COR-L47 (cell line): Measurements from ENCODE around the gene ANP32E.
"Not testable (repeated sequence)": the region's sequence is repeated elsewhere in the genome, so short reads cannot be mapped to it uniquely, and the experiment has no call there.

Experiments
- DNase-seq: peaks from one replicate; lab custom pipeline; 2025; lab: John Stamatoyannopoulos, UW

Gene ANP32E

GRCh38 chr1:150213170-150214098 is 22.5 kb downstream of the ANP32E start:
- DNase-seq, result peak; percentile 96

GRCh38 chr1:150212070-150212469 is 23.8 kb downstream of the ANP32E start:
- DNase-seq, result no peak

GRCh38 chr1:150210706-150211105 is 25.2 kb downstream of the ANP32E start:
- no peak for DNase-seq

GRCh38 chr1:150210091-150210490 is 25.8 kb downstream of the ANP32E start:
- DNase-seq, result no peak

GRCh38 chr1:150208460-150208859 is 27.5 kb downstream of the ANP32E start:
- DNase-seq, result not testable (repeated sequence)

GRCh38 chr1:150207281-150207971 is 28.5 kb downstream of the ANP32E start:
- DNase-seq, result no peak

- no peak for DNase-seq
Measured at GRCh38 chr1:150196417-150196816, 39.5 kb downstream of the ANP32E start.

- DNase-seq, result no peak
Measured at GRCh38 chr1:150194381-150195031, 41.4 kb downstream of the ANP32E start.

- no peak for DNase-seq
Measured at GRCh38 chr1:150192012-150192411, 43.9 kb downstream of the ANP32E start.

GRCh38 chr1:150187560-150187931 is 48.4 kb downstream of the ANP32E start:
- no peak for DNase-seq

GRCh38 chr1:150186789-150187559 is 48.9 kb downstream of the ANP32E start:
- DNase-seq, result peak; percentile 56

- DNase-seq, result not testable (repeated sequence)
Measured at GRCh38 chr1:150186438-150186788, 49.5 kb downstream of the ANP32E start.

GRCh38 chr1:150185481-150185880 is 50.4 kb downstream of the ANP32E start:
- DNase-seq, result no peak

GRCh38 chr1:150183061-150183460 is 52.9 kb downstream of the ANP32E start:
- no peak for DNase-seq

GRCh38 chr1:150182247-150182646 is 53.7 kb downstream of the ANP32E start:
- DNase-seq, result no peak

- no peak for DNase-seq
Measured at GRCh38 chr1:150180474-150180873, 55.4 kb downstream of the ANP32E start.

- DNase-seq, result no peak
Measured at GRCh38 chr1:150179867-150180266, 56.0 kb downstream of the ANP32E start.

- no peak for DNase-seq
Measured at GRCh38 chr1:150178548-150178947, 57.4 kb downstream of the ANP32E start.

GRCh38 chr1:150176593-150176992 is 59.3 kb downstream of the ANP32E start:
- DNase-seq, result no peak

- DNase-seq, result no peak
Measured at GRCh38 chr1:150173141-150173585, 62.7 kb downstream of the ANP32E start.

- no peak for DNase-seq
Measured at GRCh38 chr1:150171801-150172200, 64.1 kb downstream of the ANP32E start.
